ENCODE measurements around the gene ANXA9. TPM values are rescaled to one million over a fixed set of nuclear protein-coding genes. Genes with fewer than 3 reads are reported as not detected.

The ANXA9 gene
- total and polyA plus RNA-seq, 7 donors, result 0.07 to 0.10 (median 0.07) TPM; not detected in 4

DNA sequence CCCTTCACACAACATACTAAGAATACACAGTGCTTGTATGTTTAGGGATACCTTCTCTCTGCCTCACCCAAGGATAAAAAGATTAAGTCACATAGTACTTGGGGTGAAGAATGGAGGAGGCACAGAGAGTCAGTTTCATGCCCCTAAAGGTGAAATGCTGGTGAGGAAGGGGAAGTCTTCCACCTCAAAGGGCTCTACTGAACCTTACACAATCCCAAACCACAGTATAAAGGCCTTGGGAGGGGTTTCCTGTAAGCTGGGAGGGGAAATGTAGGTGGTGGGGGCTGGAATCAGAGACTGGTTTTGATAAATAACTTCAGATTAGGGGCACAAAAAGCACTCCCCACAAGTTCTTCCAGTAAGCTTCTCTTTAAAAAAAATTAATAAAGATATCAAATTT is 21.1 kb downstream of the ANXA9 start:
- Histone ChIP-seq H3K27ac (no peak overlapping the region), H3K4me1 (peaks cover 42% of the 10 kb centered on the region), H3K4me3 (peak overlapping the region; percentile 75), H3K36me3 (ENCODE audit: insufficient read depth in 1 of 2, low read depth in 1 of 2) (peaks cover 0 to 47% of the 10 kb centered on the region in 2 donors), H3K27me3 (ENCODE audit: insufficient read depth in 3 of 3, low read length in 2 of 3) (no peaks in the 10 kb centered on the region), H3K9me3 (no peaks in the 10 kb centered on the region)
- intact Hi-C loops (cut with DNase I), result loop anchor here in 1 of 2 donors (5.0 kb wide), 1 partner anchor 76 kb away; the partner anchor contains the start of gene SETDB1
- TF ChIP-seq, protein P1, sequence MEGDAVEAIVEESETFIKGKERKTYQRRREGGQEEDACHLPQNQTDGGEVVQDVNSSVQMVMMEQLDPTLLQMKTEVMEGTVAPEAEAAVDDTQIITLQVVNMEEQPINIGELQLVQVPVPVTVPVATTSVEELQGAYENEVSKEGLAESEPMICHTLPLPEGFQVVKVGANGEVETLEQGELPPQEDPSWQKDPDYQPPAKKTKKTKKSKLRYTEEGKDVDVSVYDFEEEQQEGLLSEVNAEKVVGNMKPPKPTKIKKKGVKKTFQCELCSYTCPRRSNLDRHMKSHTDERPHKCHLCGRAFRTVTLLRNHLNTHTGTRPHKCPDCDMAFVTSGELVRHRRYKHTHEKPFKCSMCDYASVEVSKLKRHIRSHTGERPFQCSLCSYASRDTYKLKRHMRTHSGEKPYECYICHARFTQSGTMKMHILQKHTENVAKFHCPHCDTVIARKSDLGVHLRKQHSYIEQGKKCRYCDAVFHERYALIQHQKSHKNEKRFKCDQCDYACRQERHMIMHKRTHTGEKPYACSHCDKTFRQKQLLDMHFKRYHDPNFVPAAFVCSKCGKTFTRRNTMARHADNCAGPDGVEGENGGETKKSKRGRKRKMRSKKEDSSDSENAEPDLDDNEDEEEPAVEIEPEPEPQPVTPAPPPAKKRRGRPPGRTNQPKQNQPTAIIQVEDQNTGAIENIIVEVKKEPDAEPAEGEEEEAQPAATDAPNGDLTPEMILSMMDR (IDR thresholded peaks at IDR 0.05), result no peak
- DNase-seq (no peak), ATAC-seq (no peak)

DNA sequence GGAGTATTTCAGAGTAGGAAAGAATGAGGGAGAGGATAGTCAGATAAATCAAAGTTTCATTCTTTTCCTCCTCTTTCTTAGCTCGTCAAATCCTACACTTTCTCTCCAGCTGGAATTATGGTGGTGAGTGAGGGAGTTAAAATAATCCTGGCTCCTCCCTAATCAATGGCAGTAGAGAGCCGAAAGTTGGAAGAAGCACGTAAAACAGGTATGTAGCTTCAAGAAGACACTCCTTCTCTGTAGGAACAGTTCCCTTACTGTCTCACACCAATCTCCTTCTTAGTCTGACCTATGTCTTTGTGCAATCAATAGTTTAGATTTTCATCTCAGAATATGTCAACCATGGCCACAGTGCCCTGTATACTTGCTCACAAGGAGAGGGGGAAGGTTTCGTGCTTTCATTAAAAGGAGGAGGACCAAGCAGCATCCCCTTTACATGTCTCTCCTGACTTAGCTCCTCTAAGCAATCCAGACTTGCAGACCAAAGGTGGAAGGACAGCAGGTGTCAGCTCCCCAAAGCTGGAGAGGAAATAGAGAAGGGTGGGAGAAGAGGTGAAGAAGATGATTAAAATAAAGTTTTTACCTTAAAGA is 23.7 kb downstream of the ANXA9 start:
- intact Hi-C loops (cut with DNase I), result no loop called here
- Histone ChIP-seq H3K4me3 (peak overlapping the region; percentile 75), H3K9me3 (no peaks in the 10 kb centered on the region), H3K4me1 (peaks cover 53% of the 10 kb centered on the region), H3K36me3 (ENCODE audit: insufficient read depth in 1 of 2, low read depth in 1 of 2) (peaks cover 0 to 29% of the 10 kb centered on the region in 2 donors), H3K27me3 (ENCODE audit: insufficient read depth in 3 of 3, low read length in 2 of 3) (no peaks in the 10 kb centered on the region), H3K27ac (peak overlapping the region; percentile 89)
- DNase-seq, result no peak
- TF ChIP-seq, protein P1 (IDR thresholded peaks at IDR 0.05), result no peak
- ATAC-seq, result no peak
- WGBS, 3 donors, result 6 to 15% (median 9%) methylated on average over 4 of the region's 4 CpGs

DNA sequence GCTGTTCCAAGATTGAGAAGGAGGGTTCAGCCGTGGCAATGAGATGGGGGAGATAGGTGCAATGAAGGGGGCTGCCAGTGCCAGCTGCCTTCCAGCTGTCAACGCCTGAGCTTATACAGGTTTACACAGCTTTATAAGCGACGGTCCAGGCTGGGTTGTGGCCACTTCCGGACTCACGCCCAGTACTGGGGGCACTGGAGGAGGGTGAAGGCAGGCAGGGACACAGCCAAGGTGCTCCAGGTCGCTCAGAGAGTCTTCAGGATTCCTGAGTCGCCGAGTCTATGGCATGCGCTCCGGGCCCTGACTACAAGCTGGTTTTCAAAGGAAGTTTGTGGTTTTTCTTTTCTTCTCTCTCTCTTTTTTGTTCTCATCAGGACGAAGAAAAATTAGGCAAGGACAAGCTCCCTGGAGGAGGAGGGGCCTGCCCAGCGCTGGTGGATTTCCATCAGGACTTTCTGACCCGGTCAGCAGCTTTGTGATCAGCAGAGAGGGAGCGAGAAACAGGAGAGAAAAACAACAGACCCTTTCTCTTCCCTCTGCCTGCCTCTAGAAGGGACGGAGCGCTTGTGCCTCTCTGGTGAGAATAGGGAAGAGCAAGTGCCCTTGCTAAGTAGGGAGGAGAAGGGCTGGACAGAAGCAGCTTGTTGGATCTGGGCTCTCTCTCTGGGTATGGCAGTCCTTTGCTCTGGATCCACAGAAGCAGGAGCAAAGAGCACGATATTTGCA is 24.4 kb downstream of the ANXA9 start, which contains the start of gene MINDY1:
TSS of gene MINDY1 (minus strand) at position 576 of the 726 bp plus-strand sequence. CDS start 4,285 bp downstream, outside the sequence.
- H3K4me1 ChIP-seq, result peaks cover 58% of the 10 kb centered on the region
- peaks cover 0 to 23% of the 10 kb centered on the region in 2 donors for H3K36me3 ChIP-seq (ENCODE audit: insufficient read depth in 1 of 2, low read depth in 1 of 2)
- WGBS, 3 donors, result 0 to 1% (median 0%) methylated on average over 18 of the region's 18 CpGs

DNA sequence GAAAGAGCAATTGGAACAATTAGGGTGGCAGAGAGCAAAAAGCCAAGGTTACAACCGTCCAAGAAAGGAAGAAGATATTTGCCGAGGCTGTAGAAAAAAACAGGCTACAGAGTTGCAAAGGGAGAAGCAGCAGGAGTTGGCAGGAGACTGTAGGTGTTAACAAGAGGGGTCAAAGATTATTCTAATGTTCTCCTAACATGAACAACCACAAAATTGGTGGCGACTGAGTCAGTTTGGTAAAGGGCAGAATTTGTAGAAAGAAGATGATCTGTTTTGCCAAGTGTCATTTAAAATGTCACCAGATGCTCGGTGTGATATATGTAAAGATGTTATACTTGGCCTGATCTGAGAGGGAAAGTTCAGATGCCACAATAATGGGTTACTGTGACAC is 25.8 kb downstream of the ANXA9 start:
- 5 to 11% (median 10%) methylated on average over 4 of the region's 4 CpGs for WGBS, 3 donors
- TF ChIP-seq, protein P1 (IDR thresholded peaks at IDR 0.05), result no peak
- Histone ChIP-seq H3K27ac (peak overlapping the region; percentile 89), H3K4me3 (peak overlapping the region; percentile 75), H3K36me3 (ENCODE audit: insufficient read depth in 1 of 2, low read depth in 1 of 2) (peaks cover 0 to 9% of the 10 kb centered on the region in 2 donors), H3K9me3 (no peaks in the 10 kb centered on the region), H3K4me1 (peaks cover 56% of the 10 kb centered on the region), H3K27me3 (ENCODE audit: insufficient read depth in 3 of 3, low read length in 2 of 3) (no peaks in the 10 kb centered on the region)
- ATAC-seq (no peak), DNase-seq (no peak)
- intact Hi-C loops (cut with DNase I), result no loop called here

More for the DNA sequence above, 24.4 kb downstream of the ANXA9 start, which contains the start of gene MINDY1:
- DNase-seq (peak; percentile 57 to 78), ATAC-seq (peak; percentile 70 to 78 (median 74))
- Histone ChIP-seq H3K27ac (peak within 1 kb of the TSS; percentile 89), H3K27me3 (ENCODE audit: insufficient read depth in 3 of 3, low read length in 2 of 3) (no peaks in the 10 kb centered on the region), H3K4me3 (peak within 1 kb of the TSS; percentile 75), H3K9me3 (no peaks in the 10 kb centered on the region)
- intact Hi-C loops (cut with DNase I), result no loop called here
- TF ChIP-seq, protein P1 (IDR thresholded peaks at IDR 0.05), result peak; percentile 50

Measured in psoas muscle (tissue), 8 donors.